NCI-H82 (cell line): ENCODE data around the gene RWDD3.

Source experiments
- DNase-seq: peaks from one replicate; lab custom pipeline; 2025; lab: John Stamatoyannopoulos, UW

The RWDD3 gene

DNA sequence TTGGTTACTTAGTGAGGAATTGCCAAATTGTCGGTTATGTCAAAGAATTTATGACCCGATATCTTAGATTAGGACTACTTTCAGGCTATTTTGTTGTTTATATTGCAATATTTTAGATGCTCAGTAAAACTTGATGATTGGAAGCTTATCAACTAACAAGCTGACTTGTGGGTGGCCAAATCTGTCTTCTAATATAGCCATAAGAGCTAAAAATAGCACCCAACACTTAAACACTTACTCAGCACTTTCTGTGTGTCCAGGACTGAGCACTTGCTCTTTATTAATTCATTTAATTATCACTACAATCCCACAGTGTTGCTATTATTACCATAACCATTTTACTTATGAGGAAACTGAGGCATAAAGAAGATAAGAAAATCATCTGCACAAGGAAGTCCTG, 50.4 kb downstream of the RWDD3 start:
- DNase-seq, result no peak

DNA sequence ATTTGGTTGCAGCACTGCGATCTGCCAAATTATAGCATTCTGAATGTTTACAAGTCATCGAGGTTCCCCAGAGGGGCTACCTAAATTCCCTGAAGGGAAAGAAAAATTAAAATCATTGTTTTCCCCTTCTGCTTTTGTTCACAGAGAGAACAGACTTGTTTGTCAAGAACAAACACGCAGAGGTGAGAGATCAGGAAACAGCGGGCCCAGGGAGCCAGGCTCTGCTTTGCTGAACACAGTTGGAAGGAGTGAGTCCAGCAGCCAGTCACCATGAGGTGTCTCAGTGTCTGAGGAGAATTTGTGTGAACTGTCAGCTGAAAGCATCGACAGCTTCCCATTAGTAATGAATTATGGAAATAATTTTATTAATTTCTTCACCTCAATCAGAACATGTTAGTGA, 52.5 kb downstream of the RWDD3 start:
- no peak for DNase-seq

GRCh38 chr1:95287081-95287480, 53.1 kb downstream of the RWDD3 start:
- peak; percentile 62 for DNase-seq

GRCh38 chr1:95287825-95288224, 53.8 kb downstream of the RWDD3 start:
- DNase-seq, result no peak
